NB4 (cell line): ENCODE measurements around the gene TXNDC2.

Experiments
- DNase-seq: peaks from one replicate; pipeline ENCODE4 v3.0.0; 2010; ENCODE audit warnings: low read depth
- H3K4me3 ChIP-seq: one replicate; pipeline ENCODE4 v1.5.1; 2011; ENCODE audit warnings: mild to moderate bottlenecking, low read depth, low read length, moderate library complexity
- CTCF ChIP-seq: IDR thresholded peaks from one replicate; pipeline ENCODE4 v1.5.1; 2012; ENCODE audit warnings: low read depth, low read length
- MYC ChIP-seq: IDR thresholded peaks from 2 replicates; pipeline ENCODE4 v1.6.1; 2011; ENCODE audit warnings: low read depth, low read length
- POLR2A ChIP-seq: IDR thresholded peaks from 2 replicates; pipeline ENCODE4 v1.6.1; 2011; ENCODE audit warnings: mild to moderate bottlenecking; ENCODE audit not compliant: insufficient read length; ENCODE audit errors: extremely low read depth
- TF ChIP-seq, protein P1 (sequence below): IDR thresholded peaks from 2 replicates; pipeline ENCODE4 v1.6.1; 2011; ENCODE audit warnings: low read depth, low read length

TXNDC2 gene

DNA sequence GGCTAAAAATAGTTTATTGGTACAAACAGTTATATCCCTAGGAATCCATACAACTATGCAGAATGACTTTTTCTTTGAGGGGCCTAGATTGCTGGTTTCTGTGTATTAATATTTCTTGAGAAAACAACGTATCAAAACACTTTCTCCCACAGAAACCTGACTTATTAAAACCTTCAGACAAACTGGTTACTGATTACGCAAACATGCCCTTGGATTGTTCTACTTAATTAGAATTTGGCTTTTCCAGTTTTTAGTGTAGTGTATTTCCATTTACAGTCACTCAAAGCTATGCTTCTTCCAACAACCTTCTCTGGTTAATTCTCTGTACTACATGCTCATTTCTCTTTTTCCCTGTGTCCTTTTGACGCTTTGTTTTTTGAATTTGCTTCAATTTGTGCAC, 48.1 kb downstream of the TXNDC2 start:
- no peak for DNase-seq
- TF ChIP-seq POLR2A, result no peak
- no peak for TF ChIP-seq MYC
- TF ChIP-seq CTCF, result no peak
- TF ChIP-seq, protein P1, sequence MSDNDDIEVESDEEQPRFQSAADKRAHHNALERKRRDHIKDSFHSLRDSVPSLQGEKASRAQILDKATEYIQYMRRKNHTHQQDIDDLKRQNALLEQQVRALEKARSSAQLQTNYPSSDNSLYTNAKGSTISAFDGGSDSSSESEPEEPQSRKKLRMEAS, result no peak
- H3K4me3 ChIP-seq, result no peak overlapping the region

DNA sequence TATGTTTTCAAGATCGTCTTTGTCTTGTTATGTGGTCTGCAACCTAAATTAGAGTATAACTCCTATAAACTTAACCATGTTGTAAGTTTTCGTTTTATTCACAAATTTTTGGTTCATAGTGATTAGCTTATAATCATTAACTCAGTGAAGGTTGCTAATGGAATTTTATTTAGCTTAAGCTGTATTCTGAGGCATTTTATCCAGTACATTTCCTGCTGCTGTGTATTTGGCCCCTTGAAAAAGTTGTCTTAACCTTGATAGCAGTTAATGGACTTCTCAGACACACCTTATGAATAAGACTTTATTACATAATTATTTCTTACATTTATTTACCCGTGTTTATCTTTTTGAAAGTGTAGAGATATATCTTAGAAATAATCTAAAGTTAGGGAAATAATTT, 48.5 kb downstream of the TXNDC2 start:
- no peak for TF ChIP-seq MYC
- TF ChIP-seq, protein P1, result no peak
- TF ChIP-seq CTCF, result no peak
- no peak for TF ChIP-seq POLR2A
- H3K4me3 ChIP-seq, result no peak overlapping the region
- DNase-seq, result no peak
